ENCODE measurements around the gene CIC. TPM values are rescaled to one million over a fixed set of nuclear protein-coding genes. Genes with fewer than 3 reads are reported as not detected.
"Not testable (repeated sequence)": the region's sequence is repeated elsewhere in the genome, so short reads cannot be mapped to it uniquely, and the experiment has no call there.

CIC gene
- total RNA-seq, 1 experiment from 2014 or later, result 15.8 TPM

GRCh38 chr19:42250666-42251531 is 18.2 kb upstream of the CIC start:
- peaks cover 64% of the 10 kb centered on the region for H3K36me3 ChIP-seq

GRCh38 chr19:42251572-42252358 is 17.3 kb upstream of the CIC start:
- DNase-seq, result no peak
- H3K27me3 ChIP-seq, result no peaks in the 10 kb centered on the region
- H3K9me3 ChIP-seq, result no peaks in the 10 kb centered on the region
- H3K36me3 ChIP-seq, result peaks cover 58% of the 10 kb centered on the region
- H3K4me3 ChIP-seq, result peak overlapping the region; percentile 25

More at GRCh38 chr19:42250666-42251531, 18.2 kb upstream of the CIC start:
- Histone ChIP-seq H3K9me3 (no peaks in the 10 kb centered on the region), H3K4me3 (no peak overlapping the region), H3K27me3 (no peaks in the 10 kb centered on the region)
- no peak for DNase-seq

- Histone ChIP-seq H3K4me3 (peak overlapping the region; percentile 100), H3K27me3 (no peaks in the 10 kb centered on the region), H3K36me3 (peaks cover 53% of the 10 kb centered on the region), H3K9me3 (no peaks in the 10 kb centered on the region)
- DNase-seq, result no peak
Observed at GRCh38 chr19:42252365-42253244, 16.4 kb upstream of the CIC start.

GRCh38 chr19:42253245-42254088 is 15.6 kb upstream of the CIC start:
- peak; percentile 73 for DNase-seq
- Histone ChIP-seq H3K4me3 (peak overlapping the region; percentile 100), H3K9me3 (no peaks in the 10 kb centered on the region), H3K36me3 (peaks cover 50% of the 10 kb centered on the region), H3K27me3 (no peaks in the 10 kb centered on the region)

GRCh38 chr19:42254089-42254849 is 14.8 kb upstream of the CIC start:
- Histone ChIP-seq H3K36me3 (peaks cover 42% of the 10 kb centered on the region), H3K4me3 (peak overlapping the region; percentile 100), H3K27me3 (no peaks in the 10 kb centered on the region), H3K9me3 (no peaks in the 10 kb centered on the region)
- DNase-seq, result peak; percentile 78

GRCh38 chr19:42254850-42255765 is 13.9 kb upstream of the CIC start, which contains the start of gene ERF:
TSS of gene ERF (minus strand) at chr19:42255128. CDS start at chr19:42254999, 129 bp downstream.
- Histone ChIP-seq H3K9me3 (no peaks in the 10 kb centered on the region), H3K27me3 (no peaks in the 10 kb centered on the region), H3K36me3 (peaks cover 34% of the 10 kb centered on the region), H3K4me3 (peak within 1 kb of the TSS; percentile 100)
- DNase-seq, result peak; percentile 92

GRCh38 chr19:42255766-42256745 is 13.0 kb upstream of the CIC start:
- H3K9me3 ChIP-seq, result no peaks in the 10 kb centered on the region
- no peak for DNase-seq
- H3K4me3 ChIP-seq, result peak overlapping the region; percentile 100
- no peaks in the 10 kb centered on the region for H3K27me3 ChIP-seq
- H3K36me3 ChIP-seq, result peaks cover 24% of the 10 kb centered on the region

- peaks cover 12% of the 10 kb centered on the region for H3K36me3 ChIP-seq
- DNase-seq, H3K9me3 ChIP-seq, H3K4me3 ChIP-seq, H3K27me3 ChIP-seq: not testable (repeated sequence)
Observed at GRCh38 chr19:42257842-42258241, 11.2 kb upstream of the CIC start.

GRCh38 chr19:42261763-42262162 is 7.3 kb upstream of the CIC start:
- no peaks in the 10 kb centered on the region for H3K27me3 ChIP-seq
- no peak for DNase-seq

GRCh38 chr19:42266105-42266504 is 2.9 kb upstream of the CIC start:
- not testable (repeated sequence) for H3K27me3 ChIP-seq, DNase-seq, H3K4me3 ChIP-seq, H3K9me3 ChIP-seq, H3K36me3 ChIP-seq

More at GRCh38 chr19:42261763-42262162, 7.3 kb upstream of the CIC start:
- Histone ChIP-seq H3K4me3 (no peak overlapping the region), H3K36me3 (no peaks in the 10 kb centered on the region), H3K9me3 (no peaks in the 10 kb centered on the region)

- not testable (repeated sequence) for H3K36me3 ChIP-seq, DNase-seq, H3K9me3 ChIP-seq, H3K27me3 ChIP-seq
- H3K4me3 ChIP-seq, result peak overlapping the region; percentile 98
Observed at GRCh38 chr19:42266928-42267603, 2.0 kb upstream of the CIC start.

- Histone ChIP-seq H3K4me3 (peak overlapping the region; percentile 98), H3K27me3 (no peaks in the 10 kb centered on the region), H3K9me3 (no peaks in the 10 kb centered on the region), H3K36me3 (peaks cover 9% of the 10 kb centered on the region)
- no peak for DNase-seq
Observed at GRCh38 chr19:42267644-42268141, 1.4 kb upstream of the CIC start.

Measured in MG63 (cell line).